T-cell (primary cell): ENCODE measurements around the gene HNF1B. TPM values are rescaled to one million over a fixed set of nuclear protein-coding genes. Genes with fewer than 3 reads are reported as not detected.

Experiments
- ATAC-seq, 4 experiments: fragments of 200-7000 bp in 3 of 4; fragments of 150-1000 bp in 1 of 4; cut with Tn5 transposase; replicated peaks in 1 of 4; 1 replicate in 3 of 4; 2 replicates in 1 of 4; pipeline ENCODE4 v1.10.0; 2021; ENCODE audit warnings: moderate library complexity in 3 of 4, mild to moderate bottlenecking in 2 of 4, moderate number of reproducible peaks in 1 of 4
- CTCF ChIA-PET, 2 donors: fragments of 300-600 bp; sonication (Branson Sonifier 250); formaldehyde crosslinking; loops; one replicate each; lab custom pipeline; 2022; ENCODE audit warnings: antibody characterized with exemption in 2 of 2; lab: Charles Lee
- POLR2A ChIA-PET, 2 donors: fragments of 300-600 bp; sonication (Branson Sonifier 250); formaldehyde crosslinking; loops; one replicate each; lab custom pipeline; 2022; ENCODE audit warnings: antibody characterized with exemption in 2 of 2; lab: Charles Lee
- DNase-seq, 35 experiments: peaks; one replicate each; pipeline versions ENCODE4 v3.0.0 to v3.0.0-alpha.2; 2013 to 2023
- H3K27ac ChIP-seq: one replicate; pipeline ENCODE4 v1.5.1; 2013; ENCODE audit warnings: low read length
- H3K27me3 ChIP-seq, 2 experiments: replicated peaks in 1 of 2; 1 replicate in 1 of 2; 2 replicates in 1 of 2; pipeline versions ENCODE4 v1.6.1 to v1.7.0; 2013; ENCODE audit warnings: low read length in 1 of 2, mixed read lengths in 1 of 2; ENCODE audit not compliant: control insufficient read depth in 2 of 2, insufficient read depth in 2 of 2; ENCODE audit errors: extremely low read depth in 1 of 2
- H3K36me3 ChIP-seq, 2 donors: 1 replicate in 1 of 2; 2 replicates in 1 of 2; pipeline versions ENCODE4 v1.6.1 to v1.7.0; 2013; ENCODE audit warnings: low read length in 1 of 2; ENCODE audit not compliant: control insufficient read depth in 2 of 2, insufficient read depth in 1 of 2; ENCODE audit errors: extremely low read depth in 1 of 2
- H3K4me1 ChIP-seq, 2 experiments: 1 replicate in 1 of 2; 2 replicates in 1 of 2; pipeline versions ENCODE4 v1.6.1 to v1.7.0; 2013; ENCODE audit warnings: low read length in 2 of 2, mixed read lengths in 1 of 2; ENCODE audit not compliant: insufficient read depth in 2 of 2, control insufficient read depth in 1 of 2; ENCODE audit errors: extremely low read depth in 1 of 2
- H3K4me3 ChIP-seq, 2 donors: 1 replicate in 1 of 2; 2 replicates in 1 of 2; pipeline versions ENCODE4 v1.5.1 to v1.7.0; 2013; ENCODE audit warnings: mild to moderate bottlenecking in 2 of 2, low read length in 1 of 2, moderate library complexity in 1 of 2; ENCODE audit not compliant: control insufficient read depth in 1 of 2; ENCODE audit errors: extremely low read depth in 1 of 2
- H3K9me3 ChIP-seq: 2 replicates; pipeline ENCODE4 v1.7.0; 2013
- H3K27ac Mint-ChIP-seq, 2 donors: one replicate each; pipeline ENCODE4 v1.8.0; 2020 to 2021; ENCODE audit warnings: mild to moderate bottlenecking in 2 of 2, mixed read lengths in 2 of 2
- H3K27me3 Mint-ChIP-seq, 2 donors: one replicate each; pipeline ENCODE4 v1.8.0; 2021 to 2022; ENCODE audit warnings: mixed read lengths in 2 of 2
- H3K36me3 Mint-ChIP-seq: one replicate; pipeline ENCODE4 v1.8.0; 2021; ENCODE audit warnings: mixed read lengths
- H3K4me1 Mint-ChIP-seq, 3 donors: one replicate each; pipeline ENCODE4 v1.8.0; 2020 to 2022; ENCODE audit warnings: mixed read lengths in 3 of 3, mild to moderate bottlenecking in 1 of 3
- H3K4me3 Mint-ChIP-seq, 3 donors: one replicate each; pipeline ENCODE4 v1.8.0; 2020 to 2022; ENCODE audit warnings: mild to moderate bottlenecking in 3 of 3, mixed read lengths in 3 of 3, moderate library complexity in 3 of 3
- H3K9me3 Mint-ChIP-seq, 3 donors: one replicate each; pipeline ENCODE4 v1.8.0; 2020 to 2022; ENCODE audit warnings: mixed read lengths in 3 of 3
- WGBS: methylation state at CpG from one replicate; pipeline ENCODE4 v1.1.5; 2013; ENCODE audit warnings: missing lambda C conversion rate; ENCODE audit not compliant: insufficient coverage; 5-methylcytosine and 5-hydroxymethylcytosine counted together
- total RNA-seq, 35 experiments: library from RNA in 6 of 35; stranded (reverse) in 6 of 35; fragments of 120-200 nt in 1 of 35; gene quantifications; one replicate each; pipeline versions ENCODE4 v1.2.1 to v1.2.4 and lab custom pipeline; 2013 to 2026

HNF1B gene
- total RNA-seq, 5 donors from 2014 or later (not counting 1 experiment from before 2014, with no cell fraction given): 0.10 to 0.19 (median 0.15) TPM; not detected in 2

- no peak for ATAC-seq
- POLR2A ChIA-PET: interaction anchor here in 1 of 2 donors (0.8 kb wide), 1 partner anchor 17 kb away, joined by 5 read pairs; no protein-coding TSS in a partner anchor
- peaks cover 0 to 36% of the 10 kb centered on the region in 2 experiments for H3K27me3 ChIP-seq
These were observed 19.5 kb upstream of the HNF1B start for GRCh38 chr17:37764383-37764782.

GRCh38 chr17:37762666-37763065 lies 17.8 kb upstream of the HNF1B start:
- Histone ChIP-seq H3K36me3 (no peaks in the 10 kb centered on the region), H3K4me3 (no peak overlapping the region), H3K27me3 (peaks cover 0 to 44% of the 10 kb centered on the region in 2 experiments), H3K27ac (no peak overlapping the region), H3K4me1 (peaks cover 5 to 6% of the 10 kb centered on the region in 2 experiments), H3K9me3 (no peaks in the 10 kb centered on the region)
- 84% methylated on average over 5 of the region's 7 CpGs for WGBS
- no peak for DNase-seq
- no peak for ATAC-seq
- POLR2A ChIA-PET: no interaction called here
- Mint-ChIP-seq H3K36me3 (no peaks in the 10 kb centered on the region), H3K4me1 (peaks cover 14 to 19% (median 17%) of the 10 kb centered on the region in 3 donors), H3K27me3 (peaks cover 32 to 48% of the 10 kb centered on the region in 2 donors), H3K9me3 (no peaks in the 10 kb centered on the region), H3K27ac (no peak overlapping the region), H3K4me3 (no peak overlapping the region)
- CTCF ChIA-PET: no interaction called here

More at GRCh38 chr17:37764383-37764782, 19.5 kb upstream of the HNF1B start:
- CTCF ChIA-PET: interaction anchor here in 1 of 2 donors (0.7 kb wide), 1 partner anchor 391 kb away, joined by 3 read pairs; no protein-coding TSS in a partner anchor
- no CpG with 5 or more reads among the region's 3 CpGs for WGBS
- Mint-ChIP-seq H3K36me3 (no peaks in the 10 kb centered on the region), H3K27ac (no peak overlapping the region), H3K4me3 (no peak overlapping the region), H3K4me1 (peaks cover 14 to 19% (median 17%) of the 10 kb centered on the region in 3 donors), H3K27me3 (peaks cover 19 to 39% of the 10 kb centered on the region in 2 donors), H3K9me3 (no peaks in the 10 kb centered on the region)
- no peak overlapping the region for H3K4me3 ChIP-seq
- DNase-seq: no peak
- H3K9me3 ChIP-seq: no peaks in the 10 kb centered on the region
- no peak overlapping the region for H3K27ac ChIP-seq
- H3K36me3 ChIP-seq: no peaks in the 10 kb centered on the region
- H3K4me1 ChIP-seq: peaks cover 5 to 6% of the 10 kb centered on the region in 2 experiments

- H3K4me3 ChIP-seq: no peak overlapping the region
- Mint-ChIP-seq H3K27me3 (peaks cover 32 to 48% of the 10 kb centered on the region in 2 donors), H3K4me1 (peaks cover 14 to 19% (median 17%) of the 10 kb centered on the region in 3 donors), H3K27ac (no peak overlapping the region), H3K4me3 (no peak overlapping the region), H3K9me3 (no peaks in the 10 kb centered on the region), H3K36me3 (no peaks in the 10 kb centered on the region)
- ATAC-seq (no peak), DNase-seq (no peak)
- peaks cover 0 to 40% of the 10 kb centered on the region in 2 experiments for H3K27me3 ChIP-seq
- no peaks in the 10 kb centered on the region for H3K36me3 ChIP-seq
- no peak overlapping the region for H3K27ac ChIP-seq
- H3K9me3 ChIP-seq: no peaks in the 10 kb centered on the region
- WGBS: 83% methylated on average over 1 of the region's 4 CpGs
- ChIA-PET POLR2A (no interaction called here), CTCF (no interaction called here)
- peaks cover 5 to 6% of the 10 kb centered on the region in 2 experiments for H3K4me1 ChIP-seq
These were observed 17.1 kb upstream of the HNF1B start for GRCh38 chr17:37761961-37762360.

GRCh38 chr17:37761059-37761458 lies 16.2 kb upstream of the HNF1B start:
- Mint-ChIP-seq H3K27me3 (peaks cover 32 to 48% of the 10 kb centered on the region in 2 donors), H3K4me1 (peaks cover 14 to 19% (median 17%) of the 10 kb centered on the region in 3 donors), H3K36me3 (no peaks in the 10 kb centered on the region), H3K9me3 (no peaks in the 10 kb centered on the region), H3K27ac (no peak overlapping the region), H3K4me3 (no peak overlapping the region)
- no peak overlapping the region for H3K4me3 ChIP-seq
- ATAC-seq (no peak), DNase-seq (no peak)
- H3K27ac ChIP-seq: no peak overlapping the region
- H3K9me3 ChIP-seq: no peaks in the 10 kb centered on the region
- no peaks in the 10 kb centered on the region for H3K36me3 ChIP-seq
- CTCF ChIA-PET: no interaction called here
- peaks cover 5 to 6% of the 10 kb centered on the region in 2 experiments for H3K4me1 ChIP-seq
- H3K27me3 ChIP-seq: peaks cover 0 to 36% of the 10 kb centered on the region in 2 experiments
- no CpG with 5 or more reads among the region's 7 CpGs for WGBS
- POLR2A ChIA-PET: no interaction called here

- DNase-seq (no peak), ATAC-seq (no peak)
- Histone ChIP-seq H3K27ac (no peak overlapping the region), H3K36me3 (no peaks in the 10 kb centered on the region), H3K4me1 (no peaks in the 10 kb centered on the region), H3K9me3 (no peaks in the 10 kb centered on the region), H3K27me3 (peaks cover 0 to 43% of the 10 kb centered on the region in 2 experiments), H3K4me3 (no peak overlapping the region)
- Mint-ChIP-seq H3K4me1 (peaks cover 2 to 6% (median 4%) of the 10 kb centered on the region in 3 donors), H3K27ac (no peak overlapping the region), H3K27me3 (peaks cover 29 to 46% of the 10 kb centered on the region in 2 donors), H3K9me3 (no peaks in the 10 kb centered on the region), H3K4me3 (no peak overlapping the region), H3K36me3 (no peaks in the 10 kb centered on the region)
- WGBS: no CpG with 5 or more reads among the region's 5 CpGs
- POLR2A ChIA-PET: interaction anchor here in 1 of 2 donors (1.2 kb wide), 1 partner anchor 10 kb away, joined by 7 read pairs; no protein-coding TSS in a partner anchor
- CTCF ChIA-PET: no interaction called here
These were observed 14.3 kb upstream of the HNF1B start for GRCh38 chr17:37759014-37759637.

GRCh38 chr17:37756051-37756450 lies 11.2 kb upstream of the HNF1B start:
- peaks cover 0 to 29% of the 10 kb centered on the region in 2 experiments for H3K27me3 ChIP-seq
- ChIA-PET CTCF (no interaction called here), POLR2A (no interaction called here)
- Mint-ChIP-seq H3K36me3 (no peaks in the 10 kb centered on the region), H3K9me3 (no peaks in the 10 kb centered on the region), H3K4me1 (peaks cover 0 to 2% (median 2%) of the 10 kb centered on the region in 3 donors), H3K4me3 (no peak overlapping the region), H3K27me3 (peaks cover 19 to 28% of the 10 kb centered on the region in 2 donors), H3K27ac (no peak overlapping the region)
- H3K4me3 ChIP-seq: no peak overlapping the region
- no peaks in the 10 kb centered on the region for H3K36me3 ChIP-seq
- no peaks in the 10 kb centered on the region for H3K9me3 ChIP-seq
- ATAC-seq (no peak), DNase-seq (no peak)
- no peak overlapping the region for H3K27ac ChIP-seq
- whole genome bisulfite sequencing: 82% methylated on average over 1 of the region's 3 CpGs
- no peaks in the 10 kb centered on the region for H3K4me1 ChIP-seq
